Measurements from ENCODE around the gene SLC29A4. TPM values are rescaled to one million over a fixed set of nuclear protein-coding genes. Genes with fewer than 3 reads are reported as not detected.
"Not testable (repeated sequence)": the region's sequence is repeated elsewhere in the genome, so short reads cannot be mapped to it uniquely, and the experiment has no call there.

The SLC29A4 gene
- total RNA-seq, 4 donors from 2014 or later, result 1.5 to 8.9 (median 3.6) TPM

DNA sequence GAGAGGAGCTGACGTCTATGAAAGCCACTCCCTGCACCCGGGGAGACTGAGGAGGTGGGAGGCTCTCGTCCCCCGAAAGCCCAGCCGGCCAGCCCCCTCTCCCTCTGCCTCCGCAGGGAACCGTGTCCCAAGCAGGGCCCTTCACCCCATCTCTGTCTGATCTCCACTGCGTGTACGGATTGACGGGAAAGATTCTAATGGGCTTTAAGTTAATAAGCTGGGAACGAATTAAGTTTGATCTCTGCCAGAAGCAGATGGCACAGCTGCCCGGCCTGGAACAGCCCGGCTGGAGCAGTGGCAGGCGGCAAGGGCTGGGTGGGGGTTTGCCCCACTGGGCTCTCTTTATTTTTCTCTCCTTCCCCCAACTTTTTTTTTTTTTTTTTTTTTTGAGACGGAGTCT lies 6.1 kb upstream of the SLC29A4 start:
- WGBS, 2 donors, result 64 to 74% methylated on average over 15 of the region's 15 CpGs
- TF ChIP-seq POLR2A (IDR thresholded peaks at IDR 0.05), result no peak
- TF ChIP-seq, protein P1, sequence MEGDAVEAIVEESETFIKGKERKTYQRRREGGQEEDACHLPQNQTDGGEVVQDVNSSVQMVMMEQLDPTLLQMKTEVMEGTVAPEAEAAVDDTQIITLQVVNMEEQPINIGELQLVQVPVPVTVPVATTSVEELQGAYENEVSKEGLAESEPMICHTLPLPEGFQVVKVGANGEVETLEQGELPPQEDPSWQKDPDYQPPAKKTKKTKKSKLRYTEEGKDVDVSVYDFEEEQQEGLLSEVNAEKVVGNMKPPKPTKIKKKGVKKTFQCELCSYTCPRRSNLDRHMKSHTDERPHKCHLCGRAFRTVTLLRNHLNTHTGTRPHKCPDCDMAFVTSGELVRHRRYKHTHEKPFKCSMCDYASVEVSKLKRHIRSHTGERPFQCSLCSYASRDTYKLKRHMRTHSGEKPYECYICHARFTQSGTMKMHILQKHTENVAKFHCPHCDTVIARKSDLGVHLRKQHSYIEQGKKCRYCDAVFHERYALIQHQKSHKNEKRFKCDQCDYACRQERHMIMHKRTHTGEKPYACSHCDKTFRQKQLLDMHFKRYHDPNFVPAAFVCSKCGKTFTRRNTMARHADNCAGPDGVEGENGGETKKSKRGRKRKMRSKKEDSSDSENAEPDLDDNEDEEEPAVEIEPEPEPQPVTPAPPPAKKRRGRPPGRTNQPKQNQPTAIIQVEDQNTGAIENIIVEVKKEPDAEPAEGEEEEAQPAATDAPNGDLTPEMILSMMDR (IDR thresholded peaks at IDR 0.05), result no peak
- DNase-seq (ENCODE audit: low spot score in 2 of 2), result no peak

DNA sequence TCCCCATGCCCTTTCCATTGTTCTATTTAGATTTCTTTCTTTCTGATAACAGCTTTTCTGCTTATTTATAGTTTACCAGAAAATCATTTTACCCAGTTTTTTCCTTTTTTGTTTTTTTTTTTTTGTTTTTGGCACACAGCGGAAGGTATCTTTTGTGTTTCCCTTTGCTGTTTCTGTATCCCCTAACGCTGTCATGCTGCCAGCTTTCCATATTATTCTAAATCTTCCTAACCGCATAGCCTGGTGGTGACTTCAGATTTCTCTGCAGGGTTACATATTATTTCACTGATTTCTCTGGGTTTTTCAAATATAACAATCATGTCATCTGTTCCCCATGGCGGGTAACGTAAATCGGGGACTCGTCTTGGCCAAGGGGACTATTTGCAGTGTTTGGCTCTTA lies 4.0 kb upstream of the SLC29A4 start:
- WGBS, 2 donors, result 25 to 48% methylated on average over 7 of the region's 7 CpGs
- intact Hi-C loops (cut with DNase I; ENCODE audit: low total_unique reads), result no loop called here
- no peak overlapping the region for H3K4me3 ChIP-seq (ENCODE audit: low read depth, poor library complexity, severe bottlenecking)
- TF ChIP-seq, protein P1 (IDR thresholded peaks at IDR 0.05), result no peak
- DNase-seq (ENCODE audit: low spot score in 2 of 2), result no peak

More for the DNA sequence above, 6.1 kb upstream of the SLC29A4 start:
- H3K4me3 ChIP-seq (ENCODE audit: low read depth, poor library complexity, severe bottlenecking), result no peak overlapping the region
- intact Hi-C loops (cut with DNase I; ENCODE audit: low total_unique reads), result no loop called here

DNA sequence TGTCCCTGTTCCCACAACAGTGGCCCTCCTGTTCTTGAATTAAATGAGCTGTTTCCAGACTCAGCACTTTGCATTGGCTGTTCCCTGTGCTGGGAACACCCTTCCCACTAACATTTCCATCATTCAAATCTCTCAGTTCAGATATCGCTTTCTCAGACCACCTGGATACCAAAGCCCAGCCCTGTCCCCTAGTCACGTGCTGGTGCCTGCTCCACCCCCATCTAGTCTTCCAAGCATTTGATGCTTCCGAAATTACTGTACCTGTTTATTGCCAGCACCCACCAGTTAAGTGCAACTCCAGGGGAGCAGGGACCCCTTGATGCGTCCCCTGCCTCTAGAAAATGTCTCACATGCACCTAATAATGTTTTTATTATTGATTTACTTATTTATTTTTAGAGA lies 3.0 kb upstream of the SLC29A4 start:
- no peak overlapping the region for H3K4me3 ChIP-seq (ENCODE audit: low read depth, poor library complexity, severe bottlenecking)
- WGBS, 2 donors, result 80 to 83% methylated on average over 4 of the region's 4 CpGs
- TF ChIP-seq, protein P1 (IDR thresholded peaks at IDR 0.05), result no peak
- TF ChIP-seq POLR2A (IDR thresholded peaks at IDR 0.05), result no peak
- DNase-seq (ENCODE audit: low spot score in 2 of 2), result no peak
- intact Hi-C loops (cut with DNase I; ENCODE audit: low total_unique reads), result no loop called here

DNA sequence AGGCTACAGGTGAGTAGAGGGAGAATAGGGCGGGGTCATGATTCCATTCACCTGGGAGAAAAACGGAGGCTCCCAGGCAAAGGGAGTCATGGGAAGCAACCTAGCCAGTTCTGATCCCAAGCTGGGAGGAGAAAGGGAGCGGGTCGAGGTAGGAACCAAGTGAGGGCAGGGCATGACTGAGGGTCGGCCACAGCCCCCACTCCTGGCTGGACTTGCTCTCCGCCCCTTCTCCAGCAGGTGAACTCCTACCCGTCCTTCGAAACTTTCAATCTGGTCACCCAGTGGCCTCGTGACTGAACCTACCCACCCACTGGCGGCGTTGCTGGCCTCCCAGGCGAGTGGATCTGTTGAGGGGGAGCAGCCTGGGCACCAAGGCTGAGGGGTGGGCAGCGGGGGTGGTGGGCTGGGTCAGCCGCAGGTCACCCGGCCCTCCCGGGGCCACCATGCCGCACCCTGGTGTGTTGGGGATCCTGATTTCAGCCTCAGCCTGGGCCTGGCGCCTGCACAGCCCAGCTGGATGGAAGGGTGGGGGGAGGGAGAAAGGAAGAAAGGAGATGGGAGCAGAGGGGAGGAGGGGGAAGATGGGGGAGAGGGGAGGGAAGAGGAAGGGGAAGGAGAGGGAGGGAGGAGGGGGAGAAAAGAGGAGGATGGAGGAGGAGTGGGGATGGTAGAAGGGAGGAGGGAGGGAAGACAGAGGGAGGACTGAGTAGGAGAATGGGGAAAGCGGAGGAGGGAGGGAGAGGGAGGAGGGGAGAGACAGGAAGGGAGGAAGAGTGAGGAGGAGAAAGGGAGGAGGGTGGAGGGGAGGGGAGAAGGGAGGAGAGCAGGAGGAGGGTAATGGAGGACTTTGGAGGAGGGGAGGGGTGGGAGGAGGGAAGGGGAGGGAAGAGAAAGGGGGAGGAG lies 894 bp upstream of the SLC29A4 start:
- 57 to 61% methylated on average over 5 to 14 of the region's 19 CpGs for WGBS, 2 donors
- intact Hi-C loops (cut with DNase I; ENCODE audit: low total_unique reads); DNase-seq (ENCODE audit: low spot score in 2 of 2); H3K4me3 ChIP-seq (ENCODE audit: low read depth, poor library complexity, severe bottlenecking): not testable (repeated sequence)

DNA sequence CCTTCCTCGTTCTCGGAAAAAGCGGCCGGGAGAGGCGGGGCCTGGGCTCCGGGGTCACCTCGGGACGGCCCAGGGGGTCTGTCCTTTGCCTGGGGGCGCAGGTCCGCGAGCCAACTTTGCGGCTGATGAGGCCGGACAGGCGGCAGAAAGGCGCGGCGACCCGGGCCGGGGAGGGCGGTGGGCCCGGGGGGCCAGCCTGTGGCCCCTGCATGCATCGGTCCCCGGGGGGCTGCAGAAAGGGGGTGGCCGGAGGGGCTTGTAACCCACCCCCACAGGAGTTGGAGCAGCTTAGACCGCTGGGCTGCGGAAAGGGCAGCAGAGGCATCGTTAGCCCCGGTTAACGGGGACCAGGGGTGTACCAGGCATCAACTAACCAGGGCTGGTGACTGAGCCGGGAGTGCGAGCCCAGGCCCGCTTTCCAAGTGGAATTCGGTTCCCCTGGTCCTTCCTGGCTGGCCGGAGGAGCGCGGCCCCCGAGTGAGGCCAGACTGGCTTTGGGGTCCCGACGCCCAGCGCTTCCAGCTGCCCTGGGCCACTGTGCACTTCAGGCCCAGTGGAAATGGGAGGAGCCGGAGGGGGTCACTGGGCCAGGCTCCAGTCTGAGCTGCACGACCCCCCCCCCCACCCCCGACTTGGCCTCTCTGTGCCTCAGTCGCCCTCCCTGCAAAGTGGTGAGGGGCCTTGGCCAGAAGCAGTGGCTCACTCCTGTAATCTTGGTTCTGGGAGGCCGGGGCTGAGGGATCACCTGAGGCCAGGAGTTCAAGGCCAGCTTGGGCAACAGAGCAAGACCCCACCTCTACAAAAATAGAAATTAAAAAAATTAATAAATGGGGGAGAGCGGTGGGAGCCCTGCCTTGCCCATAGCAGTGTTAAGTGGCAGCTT lies 919 bp downstream of the SLC29A4 start:
- no peak for DNase-seq (ENCODE audit: low spot score in 2 of 2)
- WGBS, 2 donors, result 9 to 19% methylated on average over 19 to 46 of the region's 46 CpGs
- intact Hi-C loops (cut with DNase I; ENCODE audit: low total_unique reads), result no loop called here
- TF ChIP-seq, protein P1 (IDR thresholded peaks at IDR 0.05), result no peak
- no peak for TF ChIP-seq POLR2A (IDR thresholded peaks at IDR 0.05)
- no peak overlapping the region for H3K4me3 ChIP-seq (ENCODE audit: low read depth, poor library complexity, severe bottlenecking)
